IMR-90 (cell line): ENCODE data around the gene OPA3. TPM values are rescaled to one million over a fixed set of nuclear protein-coding genes. Genes with fewer than 3 reads are reported as not detected.

Experiments used
- ATAC-seq: fragments of 200-7000 bp; cut with Tn5 transposase; 2 replicates; pipeline ENCODE4 v1.9.1; 2020; ENCODE audit warnings: low read depth, mild to moderate bottlenecking, moderate library complexity
- BruUV-seq: library from RNA; stranded (reverse); fragments of 400-500 nt; replicated peaks from 2 replicates; lab custom pipeline; 2021; lab: Mats Ljungman, UMichigan
- CTCF ChIA-PET: fragments of 300-600 bp; formaldehyde crosslinking; extraction: SDS; loops from one replicate; lab custom pipeline; 2021; ENCODE audit warnings: antibody characterized with exemption; lab: Yijun Ruan, JAX
- POLR2A ChIA-PET: fragments of 300-600 bp; sonication (Branson Sonifier 250); formaldehyde crosslinking; loops from one replicate; lab custom pipeline; 2022; ENCODE audit warnings: antibody characterized with exemption; ENCODE audit not compliant: unreplicated experiment; lab: Charles Lee
- DNase-seq: peaks from one replicate; pipeline ENCODE4 v3.0.0; 2013
- H2AFZ ChIP-seq: replicated peaks from 2 replicates; pipeline ENCODE3; 2013; ENCODE audit warnings: low read length, mild to moderate bottlenecking; ENCODE audit not compliant: poor library complexity
- H2AK5ac ChIP-seq: 2 replicates; pipeline ENCODE4 v1.6.1; 2013; ENCODE audit warnings: low read depth, low read length, inconsistent platforms
- H2AK9ac ChIP-seq: replicated peaks from 2 replicates; pipeline ENCODE3; 2013; ENCODE audit warnings: mild to moderate bottlenecking, low read depth, low read length, moderate library complexity; ENCODE audit not compliant: poor library complexity
- H2BK120ac ChIP-seq: 2 replicates; pipeline ENCODE4 v1.6.1; 2013; ENCODE audit warnings: low read depth, low read length, inconsistent platforms
- H2BK15ac ChIP-seq: 3 replicates; pipeline ENCODE4 v1.6.1; 2013; ENCODE audit warnings: low read depth, low read length, inconsistent platforms
- H2BK20ac ChIP-seq: 2 replicates; pipeline ENCODE4 v1.6.1; 2013; ENCODE audit warnings: low read depth, mild to moderate bottlenecking, inconsistent platforms, low read length, moderate library complexity
- H2BK5ac ChIP-seq: 2 replicates; pipeline ENCODE4 v1.6.1; 2013; ENCODE audit warnings: mild to moderate bottlenecking, low read depth, low read length, inconsistent platforms; ENCODE audit not compliant: poor library complexity, severe bottlenecking
- H3K14ac ChIP-seq: replicated peaks from 2 replicates; pipeline ENCODE4 v1.6.1; 2013; ENCODE audit warnings: low read depth, low read length, inconsistent platforms
- H3K18ac ChIP-seq: 2 replicates; pipeline ENCODE4 v1.6.1; 2013; ENCODE audit warnings: low read depth, low read length, control low read depth
- H3K23ac ChIP-seq: 2 replicates; pipeline ENCODE4 v1.6.1; 2013; ENCODE audit warnings: low read depth, low read length, inconsistent platforms
- H3K27ac ChIP-seq: 2 replicates; pipeline ENCODE4 v1.5.1; 2013; ENCODE audit warnings: mild to moderate bottlenecking, control low read depth, low read length; ENCODE audit not compliant: insufficient read depth
- H3K27me3 ChIP-seq: 2 replicates; pipeline ENCODE4 v1.6.1; 2013; ENCODE audit warnings: low read length; ENCODE audit not compliant: control insufficient read depth, insufficient read depth
- H3K36me3 ChIP-seq: 2 replicates; pipeline ENCODE4 v1.6.1; 2013; ENCODE audit warnings: low read length, mixed read lengths; ENCODE audit not compliant: control insufficient read depth, insufficient read depth
- H3K4ac ChIP-seq: 2 replicates; pipeline ENCODE4 v1.6.1; 2013; ENCODE audit warnings: low read depth, low read length, inconsistent platforms
- H3K4me1 ChIP-seq: 2 replicates; pipeline ENCODE4 v1.6.1; 2013; ENCODE audit warnings: low read length, mixed read lengths; ENCODE audit not compliant: control insufficient read depth, insufficient read depth
- H3K4me2 ChIP-seq: 2 replicates; pipeline ENCODE4 v1.6.1; 2013; ENCODE audit warnings: low read depth, mild to moderate bottlenecking, control low read depth, low read length, moderate library complexity
- H3K4me3 ChIP-seq: 2 replicates; pipeline ENCODE4 v1.5.1; 2013; ENCODE audit warnings: low read depth, mild to moderate bottlenecking, control low read depth, low read length, moderate library complexity; ENCODE audit not compliant: insufficient read depth
- H3K56ac ChIP-seq: 2 replicates; pipeline ENCODE4 v1.6.1; 2013; ENCODE audit warnings: low read length, inconsistent platforms; ENCODE audit not compliant: insufficient read depth; ENCODE audit errors: extremely low read depth
- H3K79me1 ChIP-seq, 2 experiments: 2 replicates each; pipeline ENCODE4 v1.6.1; 2013; ENCODE audit warnings: low read length in 2 of 2, inconsistent platforms in 1 of 2, low read depth in 1 of 2
- H3K9ac ChIP-seq: 2 replicates; pipeline ENCODE4 v1.6.1; 2013; ENCODE audit warnings: low read depth, low read length, control low read depth
- H3K9me1 ChIP-seq: 2 replicates; pipeline ENCODE4 v1.6.1; 2013; ENCODE audit warnings: low read length, inconsistent platforms; ENCODE audit not compliant: insufficient read depth
- H3K9me3 ChIP-seq: 2 replicates; pipeline ENCODE4 v1.6.1; 2013; ENCODE audit warnings: low read length; ENCODE audit not compliant: control insufficient read depth, insufficient read depth
- H4K20me1 ChIP-seq: 2 replicates; pipeline ENCODE4 v1.6.1; 2013; ENCODE audit warnings: low read length, inconsistent platforms; ENCODE audit not compliant: insufficient read depth
- H4K5ac ChIP-seq: 2 replicates; pipeline ENCODE4 v1.6.1; 2013; ENCODE audit warnings: mild to moderate bottlenecking, low read depth, low read length, control low read depth
- H4K8ac ChIP-seq, 2 experiments: 2 replicates each; pipeline ENCODE4 v1.6.1; 2013; ENCODE audit warnings: low read depth in 2 of 2, low read length in 2 of 2, control low read depth in 1 of 2, inconsistent platforms in 1 of 2
- H4K91ac ChIP-seq: 2 replicates; pipeline ENCODE4 v1.6.1; 2013; ENCODE audit warnings: low read depth, low read length, inconsistent platforms; ENCODE audit not compliant: insufficient read depth
- CEBPB ChIP-seq: IDR thresholded peaks from 2 replicates; pipeline ENCODE4 v1.6.1; 2012; ENCODE audit warnings: low read depth, low read length, improper control_type of control experiment
- CHD1 ChIP-seq: IDR thresholded peaks from 2 replicates; pipeline ENCODE4 v1.6.1; 2012; ENCODE audit warnings: low read depth, low read length, improper control_type of control experiment
- FOS ChIP-seq: fragments of 150-350 bp; IDR thresholded peaks from 2 replicates; pipeline ENCODE4 v1.6.1; 2016; ENCODE audit warnings: low read depth, low read length
- MAFK ChIP-seq: IDR thresholded peaks from 2 replicates; pipeline ENCODE4 v1.6.1; 2012; ENCODE audit warnings: low read depth, low read length, improper control_type of control experiment
- MAZ ChIP-seq: IDR thresholded peaks from 2 replicates; pipeline ENCODE4 v1.6.1; 2012; ENCODE audit warnings: low read depth, mild to moderate bottlenecking, low read length, improper control_type of control experiment, moderate library complexity, borderline replicate concordance
- MXI1 ChIP-seq: IDR thresholded peaks from 2 replicates; pipeline ENCODE4 v1.6.1; 2012; ENCODE audit warnings: low read depth, mild to moderate bottlenecking, low read length, moderate library complexity, borderline replicate concordance
- NFE2L2 ChIP-seq: fragments of 150-350 bp; IDR thresholded peaks from 2 replicates; pipeline ENCODE4 v1.6.1; 2016; ENCODE audit warnings: low read depth, mild to moderate bottlenecking, low read length
- RCOR1 ChIP-seq: IDR thresholded peaks from 2 replicates; pipeline ENCODE4 v1.6.1; 2012; ENCODE audit warnings: mild to moderate bottlenecking, low read length, improper control_type of control experiment; ENCODE audit not compliant: insufficient replicate concordance
- RFX5 ChIP-seq: IDR thresholded peaks from 2 replicates; pipeline ENCODE4 v1.8.0; 2012; ENCODE audit warnings: low read depth, mild to moderate bottlenecking, low read length, moderate library complexity
- SMC3 ChIP-seq: fragments of 150-350 bp; IDR thresholded peaks from 2 replicates; pipeline ENCODE4 v1.6.1; 2016; ENCODE audit warnings: low read depth, mild to moderate bottlenecking, antibody characterized with exemption, low read length, moderate library complexity
- WGBS, 2 experiments: methylation state at CpG; one replicate each; pipeline versions ENCODE4 v1.1.5 to v1.1.7; 2013; ENCODE audit warnings: missing lambda C conversion rate in 2 of 2; ENCODE audit not compliant: insufficient read length in 1 of 2; ENCODE audit errors: extremely low coverage in 2 of 2; 5-methylcytosine and 5-hydroxymethylcytosine counted together
- dilution Hi-C: fragments of 300-500 bp; cut with HindIII; formaldehyde crosslinking; loops from one replicate; pipeline ENCODE4 v1.14.3; 2018; ENCODE audit warnings: low sequenced_read_pairs; ENCODE audit not compliant: unreplicated experiment
- in situ Hi-C: fragments of 300-500 bp; cut with MboI; formaldehyde crosslinking; loops from 3 replicates; pipeline ENCODE4 v1.14.3; 2019; ENCODE audit warnings: low sequenced_read_pairs, inconsistent platforms, mixed read lengths
- intact Hi-C: fragments of 100-400 bp; cut with micrococcal nuclease; formaldehyde crosslinking; loops from 2 replicates; pipeline ENCODE4 v1.10.0; 2022
- polyA plus RNA-seq, 3 experiments: library from polyadenylated mRNA; depleted of rRNA; stranded (reverse); fragments of >200 nt; gene quantifications; 2 replicates each; pipeline ENCODE4 v1.2.3, GENCODE V29; 2012; ENCODE audit warnings: low replicate concordance in 1 of 3
- total RNA-seq: library from RNA; depleted of rRNA; stranded (reverse); fragments of >200 nt; gene quantifications from 2 replicates; pipeline ENCODE4 v1.2.3, GENCODE V29; 2012
- TF ChIP-seq, protein P1 (sequence below): fragments of 150-350 bp; IDR thresholded peaks from 2 replicates; pipeline ENCODE4 v1.6.1; 2017; ENCODE audit warnings: mild to moderate bottlenecking, antibody characterized with exemption, low read length, low read depth
- TF ChIP-seq, protein P2 (sequence below): fragments of 150-350 bp; IDR thresholded peaks from 2 replicates; pipeline ENCODE4 v1.6.1; 2016; ENCODE audit warnings: low read depth, mild to moderate bottlenecking, low read length, moderate library complexity, borderline replicate concordance
- TF ChIP-seq, protein P3 (sequence below): conservative IDR thresholded peaks from 2 replicates; pipeline ENCODE4 v1.5.1; 2012; ENCODE audit warnings: mild to moderate bottlenecking, low read depth, low read length, improper control_type of control experiment

Gene OPA3
- total and polyA plus RNA-seq, 2 of the 4 experiments (the other 2 are of a cell fraction), result 5.2 to 9.6 TPM

DNA sequence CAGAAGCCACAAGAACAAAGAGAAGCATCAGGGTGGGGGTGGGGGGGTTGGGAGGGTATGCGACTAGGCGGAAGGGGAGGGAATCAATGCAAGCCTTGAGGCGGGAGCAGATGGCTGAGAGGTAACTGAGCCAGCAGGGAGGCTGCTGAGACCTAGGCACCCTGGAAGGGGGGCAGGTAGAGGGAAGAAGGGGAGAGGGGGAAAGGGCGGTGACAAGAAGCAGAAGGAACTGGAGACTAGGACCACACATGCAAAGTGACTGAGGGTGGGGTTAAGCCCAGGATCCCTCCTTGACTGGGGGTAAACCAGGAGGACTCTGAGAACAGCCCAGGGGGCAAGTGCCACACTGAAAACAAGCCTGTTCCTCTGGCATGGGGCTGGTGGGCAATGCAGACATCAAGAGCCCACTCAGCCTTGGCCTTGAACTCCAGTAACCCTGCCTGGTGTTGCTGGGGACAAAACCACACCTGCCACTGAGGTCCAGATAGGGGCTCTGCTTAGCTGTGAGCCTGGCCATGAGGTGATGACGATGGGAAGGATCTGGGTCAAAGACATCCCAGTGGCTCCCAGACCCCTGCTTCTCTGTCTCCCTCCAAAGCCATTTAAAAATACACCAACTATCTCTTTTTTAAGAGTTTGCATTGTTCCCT, 20.3 kb downstream of the OPA3 start:
- Histone ChIP-seq H3K4ac (no peak overlapping the region), H3K27me3 (no peaks in the 10 kb centered on the region), H2BK5ac (no peak overlapping the region), H3K4me3 (no peak overlapping the region), H2BK120ac (no peak overlapping the region), H2BK15ac (no peak overlapping the region), H4K20me1 (no peaks in the 10 kb centered on the region; the same call in 1 of the 2 replicates), H3K9ac (no peak overlapping the region), H3K14ac (no peak overlapping the region), H3K79me1 (peaks cover 16 to 34% of the 10 kb centered on the region in 2 experiments; a peak in 3 of 4 replicates), H3K9me1 (peaks cover 6% of the 10 kb centered on the region; the same call in 1 of the 2 replicates), H3K9me3 (no peaks in the 10 kb centered on the region), H4K8ac (no peak overlapping the region), H3K4me1 (peaks cover 6% of the 10 kb centered on the region; the same call in 1 of the 2 replicates), H2BK20ac (no peak overlapping the region), H3K27ac (no peak overlapping the region), H2AK9ac (peak overlapping the region; percentile 50), H4K5ac (no peak overlapping the region), H3K23ac (no peak overlapping the region), H2AK5ac (no peak overlapping the region), H3K4me2 (no peak overlapping the region), H3K18ac (no peak overlapping the region), H3K56ac (no peak overlapping the region), H3K36me3 (no peaks in the 10 kb centered on the region), H4K91ac (no peak overlapping the region), H2AFZ (no peak overlapping the region)
- no TSS peak for BruUV-seq
- TF ChIP-seq MAFK (no peak), MAZ (no peak), NFE2L2 (no peak), CEBPB (no peak), CHD1 (no peak), RFX5 (no peak), MXI1 (no peak), SMC3 (no peak), FOS (no peak), RCOR1 (no peak)
- TF ChIP-seq, protein P1, sequence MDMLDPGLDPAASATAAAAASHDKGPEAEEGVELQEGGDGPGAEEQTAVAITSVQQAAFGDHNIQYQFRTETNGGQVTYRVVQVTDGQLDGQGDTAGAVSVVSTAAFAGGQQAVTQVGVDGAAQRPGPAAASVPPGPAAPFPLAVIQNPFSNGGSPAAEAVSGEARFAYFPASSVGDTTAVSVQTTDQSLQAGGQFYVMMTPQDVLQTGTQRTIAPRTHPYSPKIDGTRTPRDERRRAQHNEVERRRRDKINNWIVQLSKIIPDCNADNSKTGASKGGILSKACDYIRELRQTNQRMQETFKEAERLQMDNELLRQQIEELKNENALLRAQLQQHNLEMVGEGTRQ, result no peak
- TF ChIP-seq, protein P2, sequence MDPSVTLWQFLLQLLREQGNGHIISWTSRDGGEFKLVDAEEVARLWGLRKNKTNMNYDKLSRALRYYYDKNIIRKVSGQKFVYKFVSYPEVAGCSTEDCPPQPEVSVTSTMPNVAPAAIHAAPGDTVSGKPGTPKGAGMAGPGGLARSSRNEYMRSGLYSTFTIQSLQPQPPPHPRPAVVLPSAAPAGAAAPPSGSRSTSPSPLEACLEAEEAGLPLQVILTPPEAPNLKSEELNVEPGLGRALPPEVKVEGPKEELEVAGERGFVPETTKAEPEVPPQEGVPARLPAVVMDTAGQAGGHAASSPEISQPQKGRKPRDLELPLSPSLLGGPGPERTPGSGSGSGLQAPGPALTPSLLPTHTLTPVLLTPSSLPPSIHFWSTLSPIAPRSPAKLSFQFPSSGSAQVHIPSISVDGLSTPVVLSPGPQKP, result no peak
- TF ChIP-seq, protein P3, sequence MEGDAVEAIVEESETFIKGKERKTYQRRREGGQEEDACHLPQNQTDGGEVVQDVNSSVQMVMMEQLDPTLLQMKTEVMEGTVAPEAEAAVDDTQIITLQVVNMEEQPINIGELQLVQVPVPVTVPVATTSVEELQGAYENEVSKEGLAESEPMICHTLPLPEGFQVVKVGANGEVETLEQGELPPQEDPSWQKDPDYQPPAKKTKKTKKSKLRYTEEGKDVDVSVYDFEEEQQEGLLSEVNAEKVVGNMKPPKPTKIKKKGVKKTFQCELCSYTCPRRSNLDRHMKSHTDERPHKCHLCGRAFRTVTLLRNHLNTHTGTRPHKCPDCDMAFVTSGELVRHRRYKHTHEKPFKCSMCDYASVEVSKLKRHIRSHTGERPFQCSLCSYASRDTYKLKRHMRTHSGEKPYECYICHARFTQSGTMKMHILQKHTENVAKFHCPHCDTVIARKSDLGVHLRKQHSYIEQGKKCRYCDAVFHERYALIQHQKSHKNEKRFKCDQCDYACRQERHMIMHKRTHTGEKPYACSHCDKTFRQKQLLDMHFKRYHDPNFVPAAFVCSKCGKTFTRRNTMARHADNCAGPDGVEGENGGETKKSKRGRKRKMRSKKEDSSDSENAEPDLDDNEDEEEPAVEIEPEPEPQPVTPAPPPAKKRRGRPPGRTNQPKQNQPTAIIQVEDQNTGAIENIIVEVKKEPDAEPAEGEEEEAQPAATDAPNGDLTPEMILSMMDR, result no peak
- ChIA-PET CTCF (no interaction called here), POLR2A (no interaction called here)
- ATAC-seq (no peak), DNase-seq (no peak)
- in situ Hi-C loops (no loop called here), intact Hi-C loops (no loop called here), dilution Hi-C loops (no loop called here)
- 43% methylated on average over 5 of the region's 5 CpGs; no CpG with 5 or more reads in 1 of the 2 experiments for WGBS, 2 experiments
